Fibroblast of pulmonary artery (primary cell): ENCODE results near the gene VIM.
"Not testable (repeated sequence)": the region's sequence is repeated elsewhere in the genome, so short reads cannot be mapped to it uniquely, and the experiment has no call there.

Source experiments
- DNase-seq: peaks from one replicate; pipeline ENCODE4 v3.0.0-alpha.2; 2010; ENCODE audit warnings: low read depth
- H3K4me3 ChIP-seq: replicated peaks from 2 replicates; pipeline ENCODE4 v1.5.1; 2011; ENCODE audit warnings: low read depth, mild to moderate bottlenecking, control low read depth, low read length, moderate library complexity
- CTCF ChIP-seq: IDR thresholded peaks from 2 replicates; pipeline ENCODE4 v1.5.1; 2011; ENCODE audit warnings: mild to moderate bottlenecking, control low read depth, low read length, inconsistent platforms; ENCODE audit errors: missing control alignments

Gene VIM

GRCh38 chr10:17249820-17250219, 21.8 kb downstream of the VIM start:
- DNase-seq: peak; percentile 60
- H3K4me3 ChIP-seq: no peak overlapping the region
- TF ChIP-seq CTCF: peak; percentile 63

GRCh38 chr10:17250736-17251135, 22.7 kb downstream of the VIM start:
- no peak for TF ChIP-seq CTCF

GRCh38 chr10:17254543-17255050, 26.6 kb downstream of the VIM start:
- DNase-seq, H3K4me3 ChIP-seq: not testable (repeated sequence)

More at GRCh38 chr10:17250736-17251135, 22.7 kb downstream of the VIM start:
- peak; percentile 19 for DNase-seq
- no peak overlapping the region for H3K4me3 ChIP-seq

- no peak for TF ChIP-seq CTCF
- no peak for DNase-seq
- H3K4me3 ChIP-seq: no peak overlapping the region
Observed at GRCh38 chr10:17255512-17255911, 27.5 kb downstream of the VIM start.

- DNase-seq: peak; percentile 36
- TF ChIP-seq CTCF: no peak
- no peak overlapping the region for H3K4me3 ChIP-seq
Observed at GRCh38 chr10:17256051-17256450, 28.0 kb downstream of the VIM start.

- TF ChIP-seq CTCF: no peak
- H3K4me3 ChIP-seq: no peak overlapping the region
- no peak for DNase-seq
Observed at GRCh38 chr10:17256627-17257026, 28.6 kb downstream of the VIM start.

- peak overlapping the region; percentile 20 for H3K4me3 ChIP-seq
- TF ChIP-seq CTCF: peak; percentile 77
- peak; percentile 89 for DNase-seq
Observed at GRCh38 chr10:17257466-17258321, 29.7 kb downstream of the VIM start.
